Stimulated activated naive CD8-positive, alpha-beta T cell treated with anti-CD3 and anti-CD28 coated beads, Interleukin-15, Interleukin-2, amounts not matched to agents 100 ng/mL and 50 ng/mL, for 24 hours (primary cell): ENCODE data around the gene MYH14.

Experiments used
- H3K27ac Mint-ChIP-seq: one replicate; pipeline ENCODE4 v1.8.0; 2021; ENCODE audit warnings: mild to moderate bottlenecking, mixed read lengths
- H3K27me3 Mint-ChIP-seq: one replicate; pipeline ENCODE4 v1.8.0; 2021; ENCODE audit warnings: mixed read lengths
- H3K36me3 Mint-ChIP-seq: one replicate; pipeline ENCODE4 v1.8.0; 2021; ENCODE audit warnings: low read depth, mixed read lengths
- H3K4me1 Mint-ChIP-seq: one replicate; pipeline ENCODE4 v1.8.0; 2021; ENCODE audit warnings: low read depth, mixed read lengths
- H3K4me3 Mint-ChIP-seq: one replicate; pipeline ENCODE4 v1.8.0; 2021; ENCODE audit warnings: mild to moderate bottlenecking, mixed read lengths
- H3K9me3 Mint-ChIP-seq: one replicate; pipeline ENCODE4 v1.8.0; 2021; ENCODE audit warnings: mixed read lengths

Gene MYH14

GRCh38 chr19:50317115-50317514, 113.7 kb downstream of the MYH14 start:
- H3K27ac Mint-ChIP-seq: no peak overlapping the region
- H3K9me3 Mint-ChIP-seq: no peaks in the 10 kb centered on the region
- peaks cover 28% of the 10 kb centered on the region for H3K4me1 Mint-ChIP-seq
- no peaks in the 10 kb centered on the region for H3K36me3 Mint-ChIP-seq
- H3K27me3 Mint-ChIP-seq: peaks cover 44% of the 10 kb centered on the region
- H3K4me3 Mint-ChIP-seq: no peak overlapping the region

GRCh38 chr19:50318438-50318837, 115.0 kb downstream of the MYH14 start:
- H3K36me3 Mint-ChIP-seq: no peaks in the 10 kb centered on the region
- H3K9me3 Mint-ChIP-seq: no peaks in the 10 kb centered on the region
- H3K27ac Mint-ChIP-seq: no peak overlapping the region

GRCh38 chr19:50319156-50319555, 115.7 kb downstream of the MYH14 start:
- peaks cover 30% of the 10 kb centered on the region for H3K27me3 Mint-ChIP-seq
- H3K4me1 Mint-ChIP-seq: peaks cover 15% of the 10 kb centered on the region
- no peak overlapping the region for H3K4me3 Mint-ChIP-seq
- H3K9me3 Mint-ChIP-seq: no peaks in the 10 kb centered on the region
- no peak overlapping the region for H3K27ac Mint-ChIP-seq
- no peaks in the 10 kb centered on the region for H3K36me3 Mint-ChIP-seq

More at GRCh38 chr19:50318438-50318837, 115.0 kb downstream of the MYH14 start:
- Mint-ChIP-seq H3K4me3 (no peak overlapping the region), H3K27me3 (peaks cover 37% of the 10 kb centered on the region), H3K4me1 (peaks cover 23% of the 10 kb centered on the region)

- no peaks in the 10 kb centered on the region for H3K36me3 Mint-ChIP-seq
- H3K27ac Mint-ChIP-seq: no peak overlapping the region
- H3K27me3 Mint-ChIP-seq: peaks cover 30% of the 10 kb centered on the region
These were observed 116.6 kb downstream of the MYH14 start for GRCh38 chr19:50320051-50320450.

GRCh38 chr19:50320596-50320995, 117.2 kb downstream of the MYH14 start:
- Mint-ChIP-seq H3K4me1 (peaks cover 8% of the 10 kb centered on the region), H3K9me3 (no peaks in the 10 kb centered on the region), H3K4me3 (no peak overlapping the region), H3K36me3 (no peaks in the 10 kb centered on the region), H3K27me3 (peaks cover 29% of the 10 kb centered on the region), H3K27ac (no peak overlapping the region)

More at GRCh38 chr19:50320051-50320450, 116.6 kb downstream of the MYH14 start:
- H3K4me3 Mint-ChIP-seq: no peak overlapping the region
- H3K4me1 Mint-ChIP-seq: peaks cover 10% of the 10 kb centered on the region
- no peaks in the 10 kb centered on the region for H3K9me3 Mint-ChIP-seq

GRCh38 chr19:50321831-50322230, 118.4 kb downstream of the MYH14 start:
- peaks cover 7% of the 10 kb centered on the region for H3K4me1 Mint-ChIP-seq
- no peaks in the 10 kb centered on the region for H3K9me3 Mint-ChIP-seq
- no peak overlapping the region for H3K27ac Mint-ChIP-seq
- no peaks in the 10 kb centered on the region for H3K36me3 Mint-ChIP-seq
- no peak overlapping the region for H3K4me3 Mint-ChIP-seq
- H3K27me3 Mint-ChIP-seq: peaks cover 30% of the 10 kb centered on the region

GRCh38 chr19:50322234-50322633, 118.8 kb downstream of the MYH14 start:
- peaks cover 34% of the 10 kb centered on the region for H3K27me3 Mint-ChIP-seq

GRCh38 chr19:50322931-50323781, 119.7 kb downstream of the MYH14 start:
- H3K27me3 Mint-ChIP-seq: peaks cover 34% of the 10 kb centered on the region
- peaks cover 18% of the 10 kb centered on the region for H3K4me1 Mint-ChIP-seq
- H3K9me3 Mint-ChIP-seq: no peaks in the 10 kb centered on the region
- H3K4me3 Mint-ChIP-seq: no peak overlapping the region
- H3K27ac Mint-ChIP-seq: no peak overlapping the region
- H3K36me3 Mint-ChIP-seq: no peaks in the 10 kb centered on the region

More at GRCh38 chr19:50322234-50322633, 118.8 kb downstream of the MYH14 start:
- no peaks in the 10 kb centered on the region for H3K36me3 Mint-ChIP-seq
- peaks cover 11% of the 10 kb centered on the region for H3K4me1 Mint-ChIP-seq
- no peak overlapping the region for H3K27ac Mint-ChIP-seq
- H3K9me3 Mint-ChIP-seq: no peaks in the 10 kb centered on the region
- H3K4me3 Mint-ChIP-seq: no peak overlapping the region

- Mint-ChIP-seq H3K4me3 (no peak overlapping the region), H3K27ac (no peak overlapping the region), H3K27me3 (peaks cover 34% of the 10 kb centered on the region), H3K9me3 (no peaks in the 10 kb centered on the region), H3K36me3 (no peaks in the 10 kb centered on the region), H3K4me1 (peaks cover 18% of the 10 kb centered on the region)
These were observed 120.3 kb downstream of the MYH14 start for GRCh38 chr19:50323782-50324133.

GRCh38 chr19:50324331-50324730, 120.9 kb downstream of the MYH14 start:
- Mint-ChIP-seq H3K4me3 (no peak overlapping the region), H3K27ac (no peak overlapping the region), H3K9me3 (peaks cover under 1% of the 10 kb centered on the region), H3K36me3 (peaks cover under 1% of the 10 kb centered on the region), H3K4me1 (peaks cover 20% of the 10 kb centered on the region), H3K27me3 (peaks cover 32% of the 10 kb centered on the region)

- H3K27me3 Mint-ChIP-seq: peaks cover 41% of the 10 kb centered on the region
- H3K36me3 Mint-ChIP-seq: peaks cover 5% of the 10 kb centered on the region
- H3K4me3 Mint-ChIP-seq: no peak overlapping the region
- H3K27ac Mint-ChIP-seq: no peak overlapping the region
- peaks cover 6% of the 10 kb centered on the region for H3K9me3 Mint-ChIP-seq
- peaks cover 30% of the 10 kb centered on the region for H3K4me1 Mint-ChIP-seq
These were observed 122.1 kb downstream of the MYH14 start for GRCh38 chr19:50325310-50326100.

- peaks cover 5% of the 10 kb centered on the region for H3K36me3 Mint-ChIP-seq
- no peak overlapping the region for H3K4me3 Mint-ChIP-seq
- no peak overlapping the region for H3K27ac Mint-ChIP-seq
- peaks cover 44% of the 10 kb centered on the region for H3K27me3 Mint-ChIP-seq
- H3K4me1 Mint-ChIP-seq: peaks cover 35% of the 10 kb centered on the region
- peaks cover 6% of the 10 kb centered on the region for H3K9me3 Mint-ChIP-seq
These were observed 122.8 kb downstream of the MYH14 start for GRCh38 chr19:50326101-50326664.

- H3K27me3 Mint-ChIP-seq: peaks cover 52% of the 10 kb centered on the region
- H3K9me3 Mint-ChIP-seq: peaks cover 6% of the 10 kb centered on the region
- H3K4me3 Mint-ChIP-seq: peak overlapping the region; percentile 25
- no peak overlapping the region for H3K27ac Mint-ChIP-seq
- peaks cover 5% of the 10 kb centered on the region for H3K36me3 Mint-ChIP-seq
- H3K4me1 Mint-ChIP-seq: peaks cover 43% of the 10 kb centered on the region
These were observed 123.6 kb downstream of the MYH14 start for GRCh38 chr19:50327013-50327412.

- Mint-ChIP-seq H3K27me3 (peaks cover 58% of the 10 kb centered on the region), H3K4me1 (peaks cover 49% of the 10 kb centered on the region), H3K36me3 (peaks cover 5% of the 10 kb centered on the region), H3K27ac (no peak overlapping the region), H3K9me3 (peaks cover 6% of the 10 kb centered on the region), H3K4me3 (peak overlapping the region; percentile 25)
These were observed 124.2 kb downstream of the MYH14 start for GRCh38 chr19:50327461-50328223.
